ENCODE data around the gene NEAT1. TPM values are rescaled to one million over a fixed set of nuclear protein-coding genes. Genes with fewer than 3 reads are reported as not detected.

Gene NEAT1
- total RNA-seq, 4 donors from 2014 or later: 370 to 782 (median 680) TPM

DNA sequence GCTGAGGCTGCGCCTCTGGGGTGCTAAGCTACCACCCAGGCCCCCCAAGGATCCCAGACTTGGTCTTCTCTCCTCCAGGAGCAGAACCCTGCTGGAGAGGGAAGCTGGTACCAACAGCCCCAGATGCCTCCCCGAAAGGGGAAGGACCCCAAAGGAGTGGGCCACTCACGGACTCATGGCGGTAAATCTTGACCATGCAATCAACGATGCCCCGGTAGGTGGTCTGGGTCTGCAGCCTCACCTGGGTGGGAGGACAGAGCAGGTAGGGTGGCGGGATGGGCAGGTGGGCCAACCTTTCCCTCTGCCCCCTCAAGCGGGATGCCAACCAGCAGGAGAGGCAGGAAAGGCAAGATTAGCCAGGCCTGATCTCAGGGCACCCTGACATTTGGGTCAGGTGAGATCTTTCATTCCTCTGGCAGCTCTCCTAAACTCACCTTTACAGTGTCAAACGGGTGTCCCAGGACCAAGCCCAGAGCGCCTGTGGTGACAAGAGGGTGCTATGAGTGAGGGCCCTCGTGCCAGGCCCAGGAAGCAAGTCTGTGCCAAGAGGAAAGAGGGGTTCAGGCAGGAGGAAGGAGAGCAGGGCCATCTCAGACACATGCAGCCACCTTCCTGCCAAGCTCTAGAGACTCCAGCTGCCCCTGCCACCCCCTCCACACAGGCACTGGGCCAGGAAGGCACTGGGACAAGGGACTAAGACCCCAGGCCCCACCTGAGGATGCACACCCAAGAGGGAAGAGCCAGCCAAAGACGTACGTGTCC, 42.7 kb upstream of the NEAT1 start:
- in situ Hi-C loops (cut with MboI; ENCODE audit: low pct_ligation_motif_present in 1 of 4, low pct_unique_long_range_greater_than_20kb in 1 of 4, low sequenced_read_pairs in 3 of 4) (no loop called here), intact Hi-C loops (cut with DNase I; ENCODE audit: low total_unique reads) (loop anchor here (5.0 kb wide), 1 partner anchor 132 kb away; no protein-coding TSS in a partner anchor)
- WGBS, 2 donors (ENCODE audit: low coverage in 1 of 2): 80 to 90% methylated on average over 2 to 8 of the region's 13 CpGs
- H3K36me3 ChIP-seq: no peaks in the 10 kb centered on the region
- no peaks in the 10 kb centered on the region for H3K9me3 ChIP-seq
- no peaks in the 10 kb centered on the region for H3K27me3 ChIP-seq
- DNase-seq: no peak
- peaks cover 32 to 42% (median 37%) of the 10 kb centered on the region in 4 donors for H3K4me1 ChIP-seq
- no peak for TF ChIP-seq POLR2AphosphoS5 (IDR thresholded peaks at IDR 0.05)
- TF ChIP-seq, protein P1, sequence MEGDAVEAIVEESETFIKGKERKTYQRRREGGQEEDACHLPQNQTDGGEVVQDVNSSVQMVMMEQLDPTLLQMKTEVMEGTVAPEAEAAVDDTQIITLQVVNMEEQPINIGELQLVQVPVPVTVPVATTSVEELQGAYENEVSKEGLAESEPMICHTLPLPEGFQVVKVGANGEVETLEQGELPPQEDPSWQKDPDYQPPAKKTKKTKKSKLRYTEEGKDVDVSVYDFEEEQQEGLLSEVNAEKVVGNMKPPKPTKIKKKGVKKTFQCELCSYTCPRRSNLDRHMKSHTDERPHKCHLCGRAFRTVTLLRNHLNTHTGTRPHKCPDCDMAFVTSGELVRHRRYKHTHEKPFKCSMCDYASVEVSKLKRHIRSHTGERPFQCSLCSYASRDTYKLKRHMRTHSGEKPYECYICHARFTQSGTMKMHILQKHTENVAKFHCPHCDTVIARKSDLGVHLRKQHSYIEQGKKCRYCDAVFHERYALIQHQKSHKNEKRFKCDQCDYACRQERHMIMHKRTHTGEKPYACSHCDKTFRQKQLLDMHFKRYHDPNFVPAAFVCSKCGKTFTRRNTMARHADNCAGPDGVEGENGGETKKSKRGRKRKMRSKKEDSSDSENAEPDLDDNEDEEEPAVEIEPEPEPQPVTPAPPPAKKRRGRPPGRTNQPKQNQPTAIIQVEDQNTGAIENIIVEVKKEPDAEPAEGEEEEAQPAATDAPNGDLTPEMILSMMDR (IDR thresholded peaks at IDR 0.05): no peak
- no peak for TF ChIP-seq EP300 (IDR thresholded peaks at IDR 0.05; ENCODE audit: low read depth)
- TF ChIP-seq POLR2A (IDR thresholded peaks at IDR 0.05): no peak
- H3K4me3 ChIP-seq: no peak overlapping the region
- peak overlapping the region in 2 of 4 donors; percentile 88 to 98 for H3K27ac ChIP-seq

DNA sequence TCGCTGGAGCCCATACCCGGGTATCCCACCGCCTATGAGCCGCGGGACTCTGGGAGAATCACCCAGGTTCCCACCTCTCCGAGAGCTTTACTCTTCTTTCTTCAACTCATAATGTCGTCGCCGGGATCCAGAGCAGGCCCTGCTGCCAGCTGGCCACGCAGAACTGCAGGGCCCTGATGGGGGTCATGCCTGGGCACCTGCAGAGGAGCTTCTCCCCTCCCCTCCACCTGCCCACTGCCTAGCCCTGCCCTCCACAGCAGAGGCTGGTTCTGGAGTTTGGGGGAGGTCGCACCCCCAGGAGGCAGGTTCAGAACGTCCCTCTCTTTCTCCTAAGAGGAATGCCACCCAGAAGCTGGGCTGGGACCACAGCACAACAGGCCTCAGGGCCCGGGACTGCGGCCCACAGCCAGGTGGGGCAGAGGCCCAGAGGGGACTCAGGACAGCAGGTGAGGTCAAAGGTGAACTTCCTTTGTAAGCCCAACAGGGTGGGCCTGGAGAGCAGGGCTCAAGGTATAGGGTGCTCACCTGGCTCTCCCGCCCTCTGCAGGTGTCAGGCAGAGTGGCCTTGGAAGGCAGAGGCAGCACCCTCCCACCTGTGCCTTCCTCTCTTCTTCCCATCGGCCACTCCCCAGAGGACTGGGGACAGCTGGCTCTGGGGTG, 42.0 kb upstream of the NEAT1 start:
- peak; percentile 55 for DNase-seq
- peak overlapping the region; percentile 88 to 98 (median 98) for H3K27ac ChIP-seq
- no peaks in the 10 kb centered on the region for H3K9me3 ChIP-seq
- in situ Hi-C loops (cut with MboI; ENCODE audit: low pct_ligation_motif_present in 1 of 4, low pct_unique_long_range_greater_than_20kb in 1 of 4, low sequenced_read_pairs in 3 of 4): no loop called here
- TF ChIP-seq, protein P1 (IDR thresholded peaks at IDR 0.05): peak in 4 of 5 experiments; percentile 14 to 53 (median 38)
- no peak for TF ChIP-seq POLR2AphosphoS5 (IDR thresholded peaks at IDR 0.05)
- no peak overlapping the region for H3K4me3 ChIP-seq
- no peaks in the 10 kb centered on the region for H3K27me3 ChIP-seq
- 74 to 100% methylated on average over 1 to 16 of the region's 16 CpGs for WGBS, 2 donors (ENCODE audit: low coverage in 1 of 2)
- H3K36me3 ChIP-seq: no peaks in the 10 kb centered on the region
- H3K4me1 ChIP-seq: peaks cover 37 to 49% (median 41%) of the 10 kb centered on the region in 4 donors
- intact Hi-C loops (cut with DNase I; ENCODE audit: low total_unique reads): loop anchor here (5.0 kb wide), 1 partner anchor 132 kb away; no protein-coding TSS in a partner anchor

DNA sequence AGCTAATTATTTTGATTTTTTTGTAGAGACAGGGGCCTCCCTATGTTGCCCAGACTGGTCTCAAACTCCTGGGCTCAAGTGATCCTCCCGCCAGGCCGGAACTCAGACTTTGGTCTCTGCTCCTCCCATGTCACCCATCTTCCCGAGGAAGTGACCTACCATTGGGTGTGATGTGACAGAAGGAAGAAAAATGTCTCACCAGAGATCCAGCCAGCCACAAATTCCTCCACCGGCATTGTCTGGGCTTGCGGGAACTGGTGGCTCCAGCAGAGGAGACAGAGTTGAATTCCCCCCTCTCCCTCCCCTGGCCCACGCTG, 40.9 kb upstream of the NEAT1 start:
- Histone ChIP-seq H3K27me3 (no peaks in the 10 kb centered on the region), H3K4me1 (peaks cover 41 to 56% (median 47%) of the 10 kb centered on the region in 4 donors), H3K9me3 (no peaks in the 10 kb centered on the region), H3K36me3 (no peaks in the 10 kb centered on the region), H3K27ac (peak overlapping the region; percentile 88 to 98 (median 98)), H3K4me3 (peak overlapping the region in 3 of 4 donors; percentile 23 to 35 (median 32))
- in situ Hi-C loops (cut with MboI; ENCODE audit: low pct_ligation_motif_present in 1 of 4, low pct_unique_long_range_greater_than_20kb in 1 of 4, low sequenced_read_pairs in 3 of 4) (no loop called here), intact Hi-C loops (cut with DNase I; ENCODE audit: low total_unique reads) (loop anchor here (2.0 to 5.0 kb wide), 2 partner anchors 37 to 131 kb away; no protein-coding TSS in a partner anchor)
- DNase-seq: no peak
- WGBS, 2 donors (ENCODE audit: low coverage in 1 of 2): 4% methylated on average over 6 of the region's 6 CpGs; no CpG with 5 or more reads in 1 of the 2 donors
- TF ChIP-seq, protein P1 (IDR thresholded peaks at IDR 0.05): no peak
- TF ChIP-seq POLR2AphosphoS5 (IDR thresholded peaks at IDR 0.05) (peak in 2 of 3 donors; percentile 12 to 55), POLR2A (IDR thresholded peaks at IDR 0.05) (no peak), EP300 (IDR thresholded peaks at IDR 0.05; ENCODE audit: low read depth) (no peak)

DNA sequence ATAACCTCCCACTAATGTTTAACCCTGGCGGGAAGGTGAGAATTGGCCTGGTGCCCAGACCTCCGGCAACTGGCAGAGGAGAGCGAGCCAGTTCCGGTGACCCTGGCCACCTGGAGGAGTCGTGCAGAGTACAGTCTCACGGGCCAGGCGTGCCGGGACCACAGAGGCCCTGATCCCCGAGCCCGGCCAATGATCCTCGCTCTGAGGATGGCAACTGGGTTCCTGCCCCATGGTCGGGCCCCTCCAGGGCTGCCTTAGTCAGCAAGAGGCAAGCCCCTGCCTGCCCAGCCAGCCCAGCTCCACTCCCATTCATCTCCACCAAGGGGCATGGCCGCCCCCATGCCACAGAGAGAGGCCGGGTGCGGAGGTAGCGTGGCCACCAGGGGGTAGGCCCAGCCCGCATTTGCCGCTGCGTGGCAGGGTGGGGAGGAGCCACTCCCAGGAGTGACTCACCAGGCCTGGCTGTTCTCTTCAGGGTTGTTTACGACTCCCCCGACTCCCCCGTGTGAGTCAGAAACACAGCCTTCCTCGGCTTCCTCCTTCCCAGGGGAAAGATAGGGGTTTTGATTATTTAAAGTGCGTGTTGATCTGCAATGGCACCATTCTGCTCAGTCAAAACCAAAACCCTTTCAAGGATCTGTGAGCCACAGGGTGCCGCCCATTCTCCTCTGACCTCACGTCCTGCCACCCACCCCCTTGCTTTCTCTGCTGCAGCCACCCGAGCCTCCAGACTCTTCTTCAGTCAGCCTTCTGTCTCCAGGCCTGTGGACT, 40.4 kb upstream of the NEAT1 start, which contains the start of gene SLC25A45:
TSS of gene SLC25A45 (minus strand) at position 614 of the 771 bp plus-strand sequence. CDS start 695 bp downstream, outside the sequence.
- Histone ChIP-seq H3K27ac (peak within 1 kb of the TSS; percentile 88 to 98 (median 98)), H3K4me3 (peak within 1 kb of the TSS; percentile 10 to 35 (median 28)), H3K27me3 (no peaks in the 10 kb centered on the region), H3K36me3 (no peaks in the 10 kb centered on the region), H3K9me3 (no peaks in the 10 kb centered on the region), H3K4me1 (peaks cover 44 to 60% (median 50%) of the 10 kb centered on the region in 4 donors)
- TF ChIP-seq, protein P1 (IDR thresholded peaks at IDR 0.05): peak; percentile 81 to 99 (median 89)
- TF ChIP-seq POLR2A (IDR thresholded peaks at IDR 0.05) (peak; percentile 84), EP300 (IDR thresholded peaks at IDR 0.05; ENCODE audit: low read depth) (peak; percentile 67), POLR2AphosphoS5 (IDR thresholded peaks at IDR 0.05) (peak; percentile 61 to 84 (median 76))
- intact Hi-C loops (cut with DNase I; ENCODE audit: low total_unique reads): loop anchor here (2.0 to 5.0 kb wide), 2 partner anchors 37 to 130 kb away; no protein-coding TSS in a partner anchor
- in situ Hi-C loops (cut with MboI; ENCODE audit: low pct_ligation_motif_present in 1 of 4, low pct_unique_long_range_greater_than_20kb in 1 of 4, low sequenced_read_pairs in 3 of 4): no loop called here
- WGBS, 2 donors (ENCODE audit: low coverage in 1 of 2): 0 to 1% methylated on average over 3 to 27 of the region's 27 CpGs
- peak; percentile 94 for DNase-seq
